ENCODE data around the gene SMARCAL1.

DNA sequence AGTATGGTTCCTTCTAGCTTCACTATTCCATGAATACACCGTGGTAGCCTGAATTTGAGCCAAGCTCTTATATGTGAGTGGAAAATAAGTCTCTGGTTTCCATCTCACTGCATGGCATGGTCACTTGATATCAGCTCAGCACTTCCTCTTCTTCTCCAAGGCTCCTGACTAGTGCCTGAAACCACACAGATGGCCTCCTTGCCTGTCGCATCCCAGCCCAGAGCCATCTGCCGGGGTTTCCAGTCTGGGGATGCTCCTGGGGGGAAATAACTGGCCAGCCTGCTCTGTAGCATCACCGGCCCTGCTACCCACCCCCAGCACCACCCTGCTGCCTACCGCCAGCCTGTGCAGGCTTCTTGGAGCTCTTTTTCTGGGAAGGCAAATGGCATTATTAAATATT, 32.3 kb upstream of the SMARCAL1 start:
- TF ChIP-seq CTCF (IDR thresholded peaks at IDR 0.05) (no peak), POLR2AphosphoS5 (IDR thresholded peaks at IDR 0.05; ENCODE audit: low read depth, low read length) (no peak)
